ENCODE measurements around the gene THRA. TPM values are rescaled to one million over a fixed set of nuclear protein-coding genes. Genes with fewer than 3 reads are reported as not detected.
A peak's percentile ranks its signal among the peaks of the same experiment; 100 is the strongest.

Gene THRA
- total RNA-seq, 1 donor from 2014 or later = 15.0 TPM

DNA sequence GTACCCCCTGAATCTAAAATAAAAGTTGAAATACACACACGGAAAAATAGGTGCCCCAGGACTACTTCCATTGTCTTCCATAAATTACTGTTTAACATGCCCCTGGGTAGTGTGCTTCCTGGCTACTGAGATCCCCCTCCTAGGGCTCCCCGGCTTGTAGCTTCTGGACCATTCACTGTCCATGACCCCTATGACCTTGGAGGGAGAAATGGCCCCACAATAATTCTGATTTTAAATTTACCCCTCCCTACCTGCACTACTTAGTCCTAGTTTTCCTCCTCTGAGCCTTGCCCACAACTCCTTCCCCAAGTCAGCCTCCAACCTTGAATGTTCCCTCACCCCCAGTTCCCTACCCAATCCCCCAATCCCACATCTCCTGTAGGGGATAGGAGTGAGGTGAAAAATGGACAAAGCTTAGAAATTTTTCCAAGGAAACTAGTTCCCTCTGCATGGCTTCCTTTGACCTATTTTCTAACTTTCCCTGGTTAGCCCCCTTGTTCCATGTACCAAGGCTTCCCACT, 49.5 kb downstream of the THRA start:
- Mint-ChIP-seq H3K4me3 (peak overlapping the region; percentile 14), H3K27me3 (ENCODE audit: low read depth) (peaks cover 6% of the 10 kb centered on the region), H3K27ac (ENCODE audit: unreplicated experiment) (peak overlapping the region; percentile 12)

DNA sequence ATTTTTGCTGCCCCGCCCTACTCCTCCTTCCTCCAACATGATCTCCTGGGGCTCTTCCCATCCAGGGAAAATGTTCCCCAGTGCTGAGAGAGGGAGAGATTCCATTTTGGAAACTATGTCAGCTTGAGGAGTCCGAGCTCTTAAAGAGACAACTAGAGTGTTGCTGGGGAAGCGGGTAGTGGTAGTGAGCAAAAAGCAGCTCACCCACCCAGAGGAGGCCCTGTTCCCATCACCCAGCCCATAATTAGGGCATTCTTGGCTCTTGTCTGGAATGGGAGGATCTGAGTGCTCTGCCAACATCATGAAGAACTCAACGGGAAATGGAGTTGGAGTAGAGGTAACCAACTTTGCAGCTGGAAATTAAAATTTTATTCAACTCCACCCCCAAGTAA, 49.9 kb downstream of the THRA start:
- H3K36me3 Mint-ChIP-seq (ENCODE audit: low read depth) = no peaks in the 10 kb centered on the region
- TF ChIP-seq CTCF (conservative IDR thresholded peaks at IDR 0.05) = no peak
- H3K27ac Mint-ChIP-seq (ENCODE audit: unreplicated experiment) = peak overlapping the region; percentile 12
- DNase-seq (ENCODE audit: low read depth, low spot score) = no peak
- H3K9me3 Mint-ChIP-seq = no peaks in the 10 kb centered on the region
- H3K27me3 Mint-ChIP-seq (ENCODE audit: low read depth) = peaks cover 4% of the 10 kb centered on the region
- H3K4me3 Mint-ChIP-seq = peak overlapping the region; percentile 85
- H3K4me1 Mint-ChIP-seq = peaks cover 61% of the 10 kb centered on the region

More for the DNA sequence above, 49.5 kb downstream of the THRA start:
- DNase-seq (ENCODE audit: low read depth, low spot score) = no peak
- no peaks in the 10 kb centered on the region for H3K36me3 Mint-ChIP-seq (ENCODE audit: low read depth)
- no peaks in the 10 kb centered on the region for H3K9me3 Mint-ChIP-seq
- no peak for TF ChIP-seq CTCF (conservative IDR thresholded peaks at IDR 0.05)
- peaks cover 65% of the 10 kb centered on the region for H3K4me1 Mint-ChIP-seq

DNA sequence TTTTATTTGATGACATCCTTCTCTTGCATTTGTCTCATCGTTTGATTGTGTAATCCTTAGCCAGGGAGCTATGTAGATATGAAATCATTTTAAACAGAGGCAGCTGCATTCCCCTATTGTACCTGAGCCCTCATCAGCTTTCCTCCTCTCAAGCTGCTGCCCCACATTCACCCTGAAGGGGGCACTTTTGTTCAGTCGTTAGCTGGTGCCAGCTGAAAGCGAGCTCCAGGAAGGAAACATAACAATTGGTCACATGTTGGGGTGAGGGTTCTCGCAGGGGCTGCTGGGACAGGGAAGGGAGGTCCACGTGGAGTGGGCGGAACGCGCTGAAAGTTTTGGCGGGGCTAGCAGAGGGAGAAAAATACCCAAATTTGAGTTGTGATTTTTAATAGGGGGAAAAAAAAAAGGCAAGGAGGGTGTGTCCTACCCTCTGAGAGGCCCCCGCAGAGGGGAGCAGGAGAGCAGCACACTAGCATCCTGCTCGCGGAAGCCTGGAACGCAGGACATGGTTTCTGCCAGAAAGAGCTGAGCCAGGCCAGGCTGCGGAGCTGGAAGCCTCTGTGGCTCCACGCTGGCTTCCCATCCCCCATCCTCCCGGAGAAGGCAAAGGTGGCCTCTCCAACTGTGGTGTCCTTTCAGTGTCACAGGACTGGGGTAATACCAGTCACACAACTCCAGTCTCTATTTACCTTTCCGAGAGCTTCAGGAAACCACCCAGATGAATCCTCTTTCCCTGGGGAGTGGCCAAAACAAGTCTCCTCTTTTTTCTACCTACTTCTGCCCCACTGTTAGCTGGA, 50.5 kb downstream of the THRA start:
- Mint-ChIP-seq H3K36me3 (ENCODE audit: low read depth) (no peaks in the 10 kb centered on the region), H3K9me3 (no peaks in the 10 kb centered on the region)

DNA sequence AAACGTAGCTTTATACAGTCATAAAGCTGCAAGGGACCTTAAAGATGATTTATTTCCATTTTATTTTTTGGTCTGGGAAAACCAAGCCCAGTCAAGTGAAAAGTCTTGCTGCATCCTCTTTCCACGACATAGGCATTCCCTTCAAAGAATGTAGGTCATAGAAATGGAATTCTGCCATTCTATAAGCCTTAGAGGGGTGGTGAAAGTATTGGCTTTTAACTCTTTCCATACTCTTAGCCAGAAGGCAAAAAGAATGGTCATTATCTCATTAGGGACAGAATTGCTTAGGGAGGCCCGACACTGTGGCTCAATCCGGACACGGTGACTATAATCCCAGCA, 51.1 kb downstream of the THRA start:
- Mint-ChIP-seq H3K4me1 (peaks cover 59% of the 10 kb centered on the region), H3K27me3 (ENCODE audit: low read depth) (no peaks in the 10 kb centered on the region), H3K27ac (ENCODE audit: unreplicated experiment) (peak overlapping the region; percentile 95), H3K4me3 (peak overlapping the region; percentile 85), H3K9me3 (no peaks in the 10 kb centered on the region), H3K36me3 (ENCODE audit: low read depth) (no peaks in the 10 kb centered on the region)
- DNase-seq (ENCODE audit: low read depth, low spot score) = no peak
- TF ChIP-seq CTCF (conservative IDR thresholded peaks at IDR 0.05) = no peak

More for the DNA sequence above, 50.5 kb downstream of the THRA start:
- Mint-ChIP-seq H3K4me1 (peaks cover 59% of the 10 kb centered on the region), H3K4me3 (peak overlapping the region; percentile 85), H3K27ac (ENCODE audit: unreplicated experiment) (peak overlapping the region; percentile 95), H3K27me3 (ENCODE audit: low read depth) (no peaks in the 10 kb centered on the region)
- DNase-seq (ENCODE audit: low read depth, low spot score) = peak; percentile 87
- TF ChIP-seq CTCF (conservative IDR thresholded peaks at IDR 0.05) = peak; percentile 80

- no peaks in the 10 kb centered on the region for H3K9me3 Mint-ChIP-seq
- no peak for DNase-seq (ENCODE audit: low read depth, low spot score)
Measured at GRCh38 chr17:40115101-40115436, 52.3 kb downstream of the THRA start.

More at GRCh38 chr17:40115101-40115436, 52.3 kb downstream of the THRA start:
- no peak overlapping the region for H3K27ac Mint-ChIP-seq (ENCODE audit: unreplicated experiment)
- H3K4me1 Mint-ChIP-seq = peaks cover 53% of the 10 kb centered on the region
- no peak overlapping the region for H3K4me3 Mint-ChIP-seq
- H3K27me3 Mint-ChIP-seq (ENCODE audit: low read depth) = no peaks in the 10 kb centered on the region
- no peaks in the 10 kb centered on the region for H3K36me3 Mint-ChIP-seq (ENCODE audit: low read depth)
- no peak for TF ChIP-seq CTCF (conservative IDR thresholded peaks at IDR 0.05)

Data from neural crest cell (in vitro differentiated cells).